Endothelial cell of umbilical vein (primary cell): ENCODE measurements around the gene ADAMTS6. TPM values are rescaled to one million over a fixed set of nuclear protein-coding genes. Genes with fewer than 3 reads are reported as not detected.

Experiments used
- BruUV-seq: library from RNA; stranded (reverse); fragments of 400-500 nt; replicated peaks from 2 replicates; lab custom pipeline; 2021; lab: Mats Ljungman, UMichigan
- CTCF ChIA-PET: fragments of 300-600, 350-600 bp; sonication (Branson Sonifier 250); formaldehyde crosslinking; loops from one replicate; lab custom pipeline; 2021; ENCODE audit warnings: antibody characterized with exemption, inconsistent platforms; lab: Charles Lee
- POLR2A ChIA-PET: fragments of 300-600, 350-600 bp; sonication (Branson Sonifier 250); formaldehyde crosslinking; loops from one replicate; lab custom pipeline; 2021; ENCODE audit warnings: antibody characterized with exemption, inconsistent platforms; lab: Charles Lee
- DNase-seq: peaks from one replicate; pipeline ENCODE4 v3.0.0-alpha.2; 2011; ENCODE audit warnings: low read depth, low spot score
- FAIRE-seq: peaks from 2 replicates; lab custom pipeline; 2011; peaks lifted over from hg19 to GRCh38; lab: Jason Lieb, UNC
- H2AFZ ChIP-seq: 2 replicates; pipeline ENCODE4 v1.6.0; 2012; ENCODE audit warnings: low read depth, low read length, control low read depth, inconsistent platforms
- H3K27ac ChIP-seq: 2 replicates; pipeline ENCODE4 v1.5.1; 2011; ENCODE audit warnings: low read depth, mild to moderate bottlenecking, control low read depth, low read length, moderate library complexity; ENCODE audit not compliant: insufficient read depth
- H3K27me3 ChIP-seq, 2 experiments: 2 replicates each; pipeline versions ENCODE4 v1.6.0 to v1.6.1; 2011; ENCODE audit warnings: low read length in 2 of 2, mixed read lengths in 1 of 2; ENCODE audit not compliant: control insufficient read depth in 2 of 2, insufficient read depth in 2 of 2
- H3K36me3 ChIP-seq, 2 experiments: 2 replicates in 1 of 2; 3 replicates in 1 of 2; pipeline ENCODE4 v1.5.1; 2011; ENCODE audit warnings: low read length in 2 of 2, mild to moderate bottlenecking in 1 of 2, moderate library complexity in 1 of 2; ENCODE audit not compliant: control insufficient read depth in 2 of 2, insufficient read depth in 2 of 2; ENCODE audit errors: extremely low read depth in 1 of 2
- H3K4me1 ChIP-seq: 3 replicates; pipeline ENCODE4 v1.5.1; 2011; ENCODE audit warnings: mild to moderate bottlenecking, low read length; ENCODE audit not compliant: control insufficient read depth, insufficient read depth; ENCODE audit errors: extremely low read depth
- H3K4me2 ChIP-seq: 2 replicates; pipeline ENCODE4 v1.6.1; 2011; ENCODE audit warnings: low read length, control low read depth, mixed read lengths; ENCODE audit not compliant: insufficient read depth
- H3K4me3 ChIP-seq, 3 experiments: fragments of 200-600 bp in 1 of 3; sonication (generic), shearing (Covaris generic) in 1 of 3; replicated peaks in 1 of 3; 2 replicates each; pipeline ENCODE4 v1.5.1; 2011 to 2016; ENCODE audit warnings: control low read depth in 3 of 3, low read length in 3 of 3, mild to moderate bottlenecking in 2 of 3, inconsistent platforms in 1 of 3, low read depth in 1 of 3, moderate library complexity in 1 of 3; ENCODE audit not compliant: insufficient read depth in 1 of 3
- H3K79me2 ChIP-seq: 2 replicates; pipeline ENCODE4 v1.6.0; 2012; ENCODE audit warnings: low read length, inconsistent platforms; ENCODE audit not compliant: control insufficient read depth, insufficient read depth
- H3K9ac ChIP-seq: replicated peaks from 2 replicates; pipeline ENCODE3; 2011; ENCODE audit warnings: low read length, control low read depth; ENCODE audit not compliant: insufficient read depth; ENCODE audit errors: extremely low read depth
- H3K9me1 ChIP-seq: replicated peaks from 3 replicates; pipeline ENCODE4 v1.6.0; 2011; ENCODE audit warnings: mild to moderate bottlenecking, low read length; ENCODE audit not compliant: control insufficient read depth, insufficient read depth; ENCODE audit errors: extremely low read depth
- H3K9me3 ChIP-seq: replicated peaks from 2 replicates; pipeline ENCODE4 v1.5.1; 2012; ENCODE audit warnings: low read length, inconsistent platforms; ENCODE audit not compliant: control insufficient read depth, insufficient read depth
- H4K20me1 ChIP-seq: replicated peaks from 2 replicates; pipeline ENCODE3; 2011; ENCODE audit warnings: mild to moderate bottlenecking, low read length; ENCODE audit not compliant: control insufficient read depth, insufficient read depth; ENCODE audit errors: extremely low read depth
- EZH2 ChIP-seq: IDR thresholded peaks from 2 replicates; pipeline ENCODE4 v1.6.1; 2012; ENCODE audit warnings: borderline replicate concordance, low read depth, mild to moderate bottlenecking, moderate library complexity, low read length, inconsistent platforms; ENCODE audit not compliant: severe bottlenecking
- FOS ChIP-seq: IDR thresholded peaks from 2 replicates; pipeline ENCODE4 v1.6.1; 2011; ENCODE audit warnings: mild to moderate bottlenecking, low read length, moderate library complexity, borderline replicate concordance; ENCODE audit not compliant: insufficient read depth
- GATA2 ChIP-seq: IDR thresholded peaks from 2 replicates; pipeline ENCODE4 v1.7.0; 2011; ENCODE audit warnings: low read depth, mild to moderate bottlenecking, moderate library complexity, mixed read lengths, low read length; ENCODE audit not compliant: insufficient read length, insufficient read depth
- JUN ChIP-seq: IDR thresholded peaks from 2 replicates; pipeline ENCODE4 v1.6.1; 2011; ENCODE audit warnings: borderline replicate concordance, low read depth; ENCODE audit not compliant: insufficient read length, insufficient read depth
- MYC ChIP-seq: IDR thresholded peaks from one replicate; pipeline ENCODE4 v1.6.1; 2011; ENCODE audit warnings: mild to moderate bottlenecking, low read depth, low read length
- POLR2A ChIP-seq: IDR thresholded peaks from 2 replicates; pipeline ENCODE4 v1.6.1; 2012; ENCODE audit warnings: low read depth, mild to moderate bottlenecking, control low read depth, low read length
- POLR2AphosphoS5 ChIP-seq: IDR thresholded peaks from 2 replicates; pipeline ENCODE4 v1.6.1; 2012; ENCODE audit warnings: low read depth, mild to moderate bottlenecking, control low read depth, low read length, moderate library complexity; ENCODE audit not compliant: insufficient read depth
- dilution Hi-C: fragments of 300-500 bp; cut with MboI; formaldehyde crosslinking; loops from one replicate; pipeline ENCODE4 v1.15.0; 2019; ENCODE audit warnings: low sequenced_read_pairs; ENCODE audit not compliant: extremely low pct_ligation_motif_present
- intact Hi-C: fragments of 100-400 bp; cut with micrococcal nuclease; formaldehyde crosslinking; loops from one replicate; pipeline ENCODE4 v1.10.0; 2022
- polyA plus RNA-seq, 4 experiments: library from polyadenylated mRNA; depleted of rRNA in 3 of 4; stranded (reverse) in 3 of 4; unstranded in 1 of 4; fragments of >200 nt; gene quantifications; 2 replicates each; pipeline versions ENCODE4 v1.2.1 to v1.2.3, GENCODE V29; 2011 to 2012; ENCODE audit warnings: missing spikeins in 1 of 4
- total RNA-seq: library from RNA; stranded (reverse); gene quantifications from 2 replicates; pipeline ENCODE4 v1.2.3, GENCODE V29; 2021
- TF ChIP-seq, protein P1 (sequence below): IDR thresholded peaks from 2 replicates; pipeline ENCODE4 v1.6.1; 2011; ENCODE audit not compliant: insufficient read depth, insufficient read length
- TF ChIP-seq, protein P2 (sequence below), 2 donors: IDR thresholded peaks; 1 replicate in 1 of 2; 2 replicates in 1 of 2; pipeline ENCODE4 v1.5.1; 2011; ENCODE audit warnings: low read length in 2 of 2, mild to moderate bottlenecking in 2 of 2, moderate library complexity in 2 of 2, control low read depth in 1 of 2, inconsistent platforms in 1 of 2, low read depth in 1 of 2; ENCODE audit not compliant: insufficient read depth in 1 of 2; ENCODE audit errors: extremely low read depth in 1 of 2

Gene ADAMTS6
- total and polyA plus RNA-seq, 2 donors (not counting 3 experiments of a cell fraction or from before 2014, with no cell fraction given) = 20.4 to 43.4 TPM

DNA sequence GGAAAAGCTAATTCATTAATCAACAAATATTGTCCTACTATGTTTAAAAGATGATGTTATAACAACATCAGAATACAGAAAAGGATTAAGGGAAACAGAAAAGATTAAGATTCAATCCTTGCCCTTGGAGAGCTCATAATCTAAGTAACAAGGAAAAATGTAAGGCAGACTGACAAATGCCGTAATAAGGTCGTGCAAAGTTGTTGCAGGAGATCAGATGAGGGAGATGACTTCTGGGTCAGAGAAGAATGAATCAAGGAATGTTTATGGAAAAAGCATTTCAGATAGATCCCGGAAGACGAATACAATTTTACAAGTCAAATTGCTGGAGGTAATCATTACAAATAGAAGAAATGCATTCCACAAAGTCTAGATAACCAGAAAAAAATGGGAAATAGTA is 6.4 kb downstream of the ADAMTS6 start:
- BruUV-seq = no TSS peak
- Histone ChIP-seq H2AFZ (no peak overlapping the region), H4K20me1 (no peaks in the 10 kb centered on the region), H3K9me1 (no peaks in the 10 kb centered on the region), H3K4me3 (peak overlapping the region in 1 of 3 experiments; percentile 19), H3K4me2 (peak overlapping the region; percentile 60), H3K4me1 (peaks cover 90% of the 10 kb centered on the region), H3K79me2 (peaks cover 75% of the 10 kb centered on the region), H3K9me3 (no peaks in the 10 kb centered on the region), H3K27me3 (no peaks in the 10 kb centered on the region), H3K36me3 (no peaks in the 10 kb centered on the region), H3K27ac (peak overlapping the region; percentile 60), H3K9ac (peak overlapping the region; percentile 61)
- POLR2A ChIA-PET = interaction anchor here (1.5 kb wide), 1 partner anchor 8 kb away, joined by 3 read pairs; no protein-coding TSS in a partner anchor
- intact Hi-C loops (loop anchor here (10.0 kb wide), 1 partner anchor 1369 kb away; no protein-coding TSS in a partner anchor), dilution Hi-C loops (no loop called here)
- no peak for FAIRE-seq
- peak; percentile 66 for DNase-seq
- CTCF ChIA-PET = interaction anchor here (1.0 to 2.0 kb wide), 8 partner anchors 9 to 1246 kb away, joined by 3 to 10 read pairs (median 4); no protein-coding TSS in a partner anchor
- TF ChIP-seq JUN = no peak
- TF ChIP-seq GATA2 = peak; percentile 28
- peak; percentile 44 for TF ChIP-seq POLR2A

DNA sequence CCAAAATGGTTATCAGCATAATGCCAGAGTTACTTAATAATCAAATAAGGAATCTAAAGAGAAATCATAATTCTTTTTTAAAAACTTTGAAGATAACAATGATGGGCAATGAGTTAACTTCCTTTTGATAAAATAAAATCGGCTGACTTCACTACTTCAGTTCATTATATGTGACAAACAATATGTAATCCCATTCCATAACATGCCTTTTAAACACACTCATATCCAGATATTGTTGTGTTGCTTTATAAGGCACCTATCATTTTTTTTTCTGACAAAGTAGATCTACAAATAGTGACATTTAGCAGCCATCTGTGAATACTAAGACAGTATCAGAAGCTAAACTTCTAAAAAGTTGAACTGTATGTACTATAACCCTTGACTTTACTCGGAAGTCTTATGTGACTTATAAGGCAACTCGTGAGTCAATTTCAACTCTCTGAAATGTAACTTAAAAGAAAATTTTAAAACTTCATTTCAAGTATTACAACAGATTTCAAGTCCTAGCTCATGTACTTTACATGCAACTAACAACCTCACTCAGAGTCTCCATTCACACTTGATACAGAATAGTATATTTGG is 7.5 kb downstream of the ADAMTS6 start:
- Histone ChIP-seq H3K4me2 (peak overlapping the region; percentile 60), H2AFZ (peak overlapping the region; percentile 27), H3K36me3 (peaks cover 0 to 3% of the 10 kb centered on the region in 2 experiments), H3K9ac (peak overlapping the region; percentile 61), H3K9me3 (no peaks in the 10 kb centered on the region), H4K20me1 (no peaks in the 10 kb centered on the region), H3K27ac (peak overlapping the region; percentile 60), H3K9me1 (no peaks in the 10 kb centered on the region), H3K4me1 (peaks cover 86% of the 10 kb centered on the region), H3K27me3 (no peaks in the 10 kb centered on the region), H3K79me2 (peaks cover 69% of the 10 kb centered on the region), H3K4me3 (no peak overlapping the region)
- intact Hi-C loops (loop anchor here (10.0 kb wide), 1 partner anchor 1371 kb away; no protein-coding TSS in a partner anchor), dilution Hi-C loops (no loop called here)
- BruUV-seq = TSS peak; percentile 90
- peak; percentile 77 for FAIRE-seq
- peak; percentile 84 for DNase-seq
- ChIA-PET POLR2A (interaction anchor here (1.5 kb wide), 1 partner anchor 9 kb away, joined by 3 read pairs; no protein-coding TSS in a partner anchor), CTCF (interaction anchor here (0.7 to 2.0 kb wide), 8 partner anchors 10 to 1245 kb away, joined by 3 to 10 read pairs (median 4); no protein-coding TSS in a partner anchor)
- TF ChIP-seq POLR2A (no peak), EZH2 (no peak), MYC (no peak), POLR2AphosphoS5 (no peak), GATA2 (peak; percentile 87), JUN (peak; percentile 73), FOS (peak; percentile 61)
- TF ChIP-seq, protein P1, sequence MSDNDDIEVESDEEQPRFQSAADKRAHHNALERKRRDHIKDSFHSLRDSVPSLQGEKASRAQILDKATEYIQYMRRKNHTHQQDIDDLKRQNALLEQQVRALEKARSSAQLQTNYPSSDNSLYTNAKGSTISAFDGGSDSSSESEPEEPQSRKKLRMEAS = no peak
- TF ChIP-seq, protein P2, sequence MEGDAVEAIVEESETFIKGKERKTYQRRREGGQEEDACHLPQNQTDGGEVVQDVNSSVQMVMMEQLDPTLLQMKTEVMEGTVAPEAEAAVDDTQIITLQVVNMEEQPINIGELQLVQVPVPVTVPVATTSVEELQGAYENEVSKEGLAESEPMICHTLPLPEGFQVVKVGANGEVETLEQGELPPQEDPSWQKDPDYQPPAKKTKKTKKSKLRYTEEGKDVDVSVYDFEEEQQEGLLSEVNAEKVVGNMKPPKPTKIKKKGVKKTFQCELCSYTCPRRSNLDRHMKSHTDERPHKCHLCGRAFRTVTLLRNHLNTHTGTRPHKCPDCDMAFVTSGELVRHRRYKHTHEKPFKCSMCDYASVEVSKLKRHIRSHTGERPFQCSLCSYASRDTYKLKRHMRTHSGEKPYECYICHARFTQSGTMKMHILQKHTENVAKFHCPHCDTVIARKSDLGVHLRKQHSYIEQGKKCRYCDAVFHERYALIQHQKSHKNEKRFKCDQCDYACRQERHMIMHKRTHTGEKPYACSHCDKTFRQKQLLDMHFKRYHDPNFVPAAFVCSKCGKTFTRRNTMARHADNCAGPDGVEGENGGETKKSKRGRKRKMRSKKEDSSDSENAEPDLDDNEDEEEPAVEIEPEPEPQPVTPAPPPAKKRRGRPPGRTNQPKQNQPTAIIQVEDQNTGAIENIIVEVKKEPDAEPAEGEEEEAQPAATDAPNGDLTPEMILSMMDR (IDR thresholded peaks at IDR 0.05; ENCODE audit: extremely low read depth in 1 of 2, insufficient read depth in 1 of 2, low read depth in 1 of 2, low read length in 2 of 2) = no peak
